DLD1 (cell line): ENCODE measurements around the gene NCOA7.
"Not testable (repeated sequence)": the region's sequence is repeated elsewhere in the genome, so short reads cannot be mapped to it uniquely, and the experiment has no call there.

Source experiments
- in situ Hi-C: cut with HindIII; loops from 2 replicates; pipeline ENCODE4 v1.10.0; 2017; ENCODE audit warnings: low sequenced_read_pairs

NCOA7 gene

GRCh38 chr6:125791151-125791819, 525 bp downstream of the NCOA7 start:
- in situ Hi-C loops, result no loop called here

GRCh38 chr6:125791820-125792165, 1.0 kb downstream of the NCOA7 start:
- in situ Hi-C loops, result no loop called here

- in situ Hi-C loops, result no loop called here
These were observed 1.4 kb downstream of the NCOA7 start for GRCh38 chr6:125792172-125792571.

- in situ Hi-C loops, result no loop called here
These were observed 1.9 kb downstream of the NCOA7 start for GRCh38 chr6:125792680-125793079.

GRCh38 chr6:125793280-125793679, 2.5 kb downstream of the NCOA7 start:
- in situ Hi-C loops, result no loop called here

GRCh38 chr6:125793863-125794262, 3.1 kb downstream of the NCOA7 start:
- in situ Hi-C loops, result no loop called here

- in situ Hi-C loops, result no loop called here
These were observed 3.8 kb downstream of the NCOA7 start for GRCh38 chr6:125794342-125795137.

GRCh38 chr6:125795301-125795700, 4.5 kb downstream of the NCOA7 start:
- in situ Hi-C loops, result no loop called here

GRCh38 chr6:125797120-125797885, 6.5 kb downstream of the NCOA7 start:
- in situ Hi-C loops, result no loop called here

GRCh38 chr6:125797886-125798444, 7.2 kb downstream of the NCOA7 start:
- in situ Hi-C loops, result no loop called here

GRCh38 chr6:125798734-125799508, 8.2 kb downstream of the NCOA7 start:
- in situ Hi-C loops, result no loop called here

GRCh38 chr6:125802383-125802782, 11.6 kb downstream of the NCOA7 start:
- in situ Hi-C loops, result no loop called here

- in situ Hi-C loops, result no loop called here
These were observed 12.2 kb downstream of the NCOA7 start for GRCh38 chr6:125802943-125803377.

GRCh38 chr6:125804264-125804663, 13.5 kb downstream of the NCOA7 start:
- in situ Hi-C loops, result no loop called here

GRCh38 chr6:125804866-125805425, 14.2 kb downstream of the NCOA7 start:
- in situ Hi-C loops, result not testable (repeated sequence)

- in situ Hi-C loops, result no loop called here
These were observed 16.1 kb downstream of the NCOA7 start for GRCh38 chr6:125806813-125807212.

- in situ Hi-C loops, result no loop called here
These were observed 16.5 kb downstream of the NCOA7 start for GRCh38 chr6:125807293-125807692.

GRCh38 chr6:125808060-125808459, 17.3 kb downstream of the NCOA7 start:
- in situ Hi-C loops, result no loop called here

- in situ Hi-C loops, result no loop called here
These were observed 17.8 kb downstream of the NCOA7 start for GRCh38 chr6:125808591-125808990.

- in situ Hi-C loops, result no loop called here
These were observed 18.9 kb downstream of the NCOA7 start for GRCh38 chr6:125809570-125810170.
